DOHH2 (cell line): ENCODE measurements around the gene ARRB2.

ENCODE experiments used
- EZH2phosphoT487 ChIP-seq: fragments of 200-600 bp; sonication (generic); IDR thresholded peaks from 2 replicates; pipeline ENCODE4 v1.6.1; 2017; ENCODE audit warnings: borderline replicate concordance, mild to moderate bottlenecking, antibody characterized with exemption, low read length, moderate library complexity, mixed read lengths
- TF ChIP-seq, protein P1 (sequence below): fragments of 200-600 bp; sonication (generic); IDR thresholded peaks from one replicate; pipeline ENCODE4 v1.5.1; 2014; ENCODE audit warnings: antibody characterized with exemption, mild to moderate bottlenecking, low read depth, low read length; ENCODE audit not compliant: poor library complexity, severe bottlenecking

DNA sequence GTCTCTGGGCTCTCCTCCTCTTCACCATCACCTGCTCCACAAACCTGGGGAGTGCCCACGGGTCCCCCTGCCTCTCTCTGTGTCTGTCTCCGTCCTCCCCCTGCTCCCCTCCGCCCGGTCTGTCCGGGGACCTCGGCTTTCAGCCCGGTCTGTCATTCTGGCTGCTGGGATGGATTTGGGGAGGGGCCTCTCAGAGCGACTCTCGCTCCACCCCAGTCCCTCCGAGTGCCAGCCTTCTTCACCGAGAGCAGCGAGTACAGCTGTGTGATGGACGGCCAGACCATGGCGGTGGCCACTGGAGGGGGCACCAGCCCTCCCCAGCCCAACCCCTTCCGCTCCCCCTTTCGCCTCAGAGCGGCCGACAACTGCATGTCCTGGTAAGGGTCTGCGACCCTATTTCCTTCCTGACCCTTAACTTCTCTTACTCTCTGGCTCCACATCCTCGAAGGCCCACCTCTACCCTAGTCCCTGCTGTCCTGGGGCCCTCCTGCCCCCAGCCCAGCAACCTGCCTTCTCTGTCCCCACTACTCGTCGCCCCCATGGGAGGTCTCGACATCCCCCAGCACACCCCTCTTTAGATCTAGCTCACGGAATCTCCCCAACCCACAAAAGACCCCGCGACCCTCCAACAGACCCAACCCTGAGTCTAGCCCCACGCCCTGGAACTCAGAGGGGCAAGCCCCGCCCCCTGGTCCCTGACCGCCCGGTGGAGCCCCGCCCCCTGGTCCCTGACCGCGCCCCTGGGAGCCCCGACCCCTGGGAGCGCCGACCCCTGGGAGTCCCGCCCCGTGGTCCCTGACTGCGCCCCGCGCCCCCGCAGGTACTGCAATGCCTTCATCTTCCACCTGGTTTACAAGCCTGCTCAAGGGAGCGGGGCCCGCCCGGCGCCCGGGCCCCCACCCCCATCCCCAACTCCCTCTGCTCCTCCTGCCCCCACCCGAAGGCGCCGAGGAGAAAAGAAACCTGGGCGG is 34.9 kb downstream of the ARRB2 start:
- TF ChIP-seq, protein P1, sequence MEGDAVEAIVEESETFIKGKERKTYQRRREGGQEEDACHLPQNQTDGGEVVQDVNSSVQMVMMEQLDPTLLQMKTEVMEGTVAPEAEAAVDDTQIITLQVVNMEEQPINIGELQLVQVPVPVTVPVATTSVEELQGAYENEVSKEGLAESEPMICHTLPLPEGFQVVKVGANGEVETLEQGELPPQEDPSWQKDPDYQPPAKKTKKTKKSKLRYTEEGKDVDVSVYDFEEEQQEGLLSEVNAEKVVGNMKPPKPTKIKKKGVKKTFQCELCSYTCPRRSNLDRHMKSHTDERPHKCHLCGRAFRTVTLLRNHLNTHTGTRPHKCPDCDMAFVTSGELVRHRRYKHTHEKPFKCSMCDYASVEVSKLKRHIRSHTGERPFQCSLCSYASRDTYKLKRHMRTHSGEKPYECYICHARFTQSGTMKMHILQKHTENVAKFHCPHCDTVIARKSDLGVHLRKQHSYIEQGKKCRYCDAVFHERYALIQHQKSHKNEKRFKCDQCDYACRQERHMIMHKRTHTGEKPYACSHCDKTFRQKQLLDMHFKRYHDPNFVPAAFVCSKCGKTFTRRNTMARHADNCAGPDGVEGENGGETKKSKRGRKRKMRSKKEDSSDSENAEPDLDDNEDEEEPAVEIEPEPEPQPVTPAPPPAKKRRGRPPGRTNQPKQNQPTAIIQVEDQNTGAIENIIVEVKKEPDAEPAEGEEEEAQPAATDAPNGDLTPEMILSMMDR = no peak
- no peak for TF ChIP-seq EZH2phosphoT487
